HG03565 (cell line): ENCODE data around the gene PCK2.
A peak's percentile ranks its signal among the peaks of the same experiment; 100 is the strongest.

Experiments
- ATAC-seq: cut with Tn5 transposase; IDR thresholded peaks from one replicate; pipeline ENCODE4 v1.9.1; 2021; ENCODE audit warnings: mild to moderate bottlenecking, moderate library complexity; ENCODE audit not compliant: unreplicated experiment

Gene PCK2

GRCh38 chr14:24114532-24115421, 20.7 kb downstream of the PCK2 start, which contains the start of the genes DCAF11 and NRL:
Gene DCAF11 (plus strand): TSS chr14:24114777. CDS start chr14:24115595, 818 bp downstream.
Gene NRL (minus strand): TSS chr14:24114949. CDS start chr14:24082848, 32,101 bp downstream.
- peak; percentile 77 for ATAC-seq

GRCh38 chr14:24115422-24116127, 21.5 kb downstream of the PCK2 start:
- no peak for ATAC-seq

GRCh38 chr14:24116128-24116814, 22.2 kb downstream of the PCK2 start:
- no peak for ATAC-seq

- no peak for ATAC-seq
Measured at GRCh38 chr14:24117179-24117578, 23.1 kb downstream of the PCK2 start.

- no peak for ATAC-seq
Measured at GRCh38 chr14:24119691-24120090, 25.6 kb downstream of the PCK2 start.

GRCh38 chr14:24121210-24121609, 27.1 kb downstream of the PCK2 start:
- ATAC-seq: no peak

GRCh38 chr14:24122416-24122815, 28.3 kb downstream of the PCK2 start:
- ATAC-seq: no peak

GRCh38 chr14:24122898-24123297, 28.8 kb downstream of the PCK2 start:
- ATAC-seq: no peak

GRCh38 chr14:24123424-24124417, 29.6 kb downstream of the PCK2 start:
- peak; percentile 49 for ATAC-seq

GRCh38 chr14:24126939-24127338, 32.8 kb downstream of the PCK2 start:
- ATAC-seq: no peak

- no peak for ATAC-seq
Measured at GRCh38 chr14:24127673-24128072, 33.6 kb downstream of the PCK2 start.

GRCh38 chr14:24129410-24129998, 35.4 kb downstream of the PCK2 start:
- no peak for ATAC-seq

- ATAC-seq: no peak
Measured at GRCh38 chr14:24130380-24130716, 36.2 kb downstream of the PCK2 start, which contains the start of gene FITM1. Gene FITM1 (plus strand): TSS chr14:24130659. CDS start chr14:24131564, 905 bp downstream.

- no peak for ATAC-seq
Measured at GRCh38 chr14:24130717-24131548, 36.8 kb downstream of the PCK2 start.

GRCh38 chr14:24131549-24131966, 37.4 kb downstream of the PCK2 start:
- no peak for ATAC-seq

GRCh38 chr14:24132061-24132685, 38.1 kb downstream of the PCK2 start:
- no peak for ATAC-seq

- ATAC-seq: no peak
Measured at GRCh38 chr14:24132976-24133375, 38.9 kb downstream of the PCK2 start.

- ATAC-seq: no peak
Measured at GRCh38 chr14:24133735-24134134, 39.6 kb downstream of the PCK2 start.

- no peak for ATAC-seq
Measured at GRCh38 chr14:24135584-24135833, 41.4 kb downstream of the PCK2 start.
